HEK293 (cell line): ENCODE results near the gene USP12.

Experiments used
- CTCF ChIA-PET: fragments of 350-600 bp; formaldehyde crosslinking; extraction: SDS; loops from one replicate; lab custom pipeline; 2021; ENCODE audit warnings: antibody characterized with exemption; lab: Yijun Ruan, JAX
- POLR2A ChIA-PET: fragments of 300-600 bp; formaldehyde crosslinking; extraction: SDS; loops from one replicate; lab custom pipeline; 2020; ENCODE audit warnings: antibody characterized with exemption, inconsistent platforms; lab: Yijun Ruan, JAX
- H3K27ac ChIP-seq: fragments of 200-500 bp; sonication (Bioruptor generic); 2 replicates; pipeline ENCODE4 v1.5.1; 2014; ENCODE audit warnings: low read depth, low read length, control low read depth, inconsistent platforms; ENCODE audit errors: extremely low read depth
- H3K36me3 ChIP-seq, 2 experiments: fragments of 200-500 bp in 1 of 2; sonication (Bioruptor generic) in 1 of 2; 1 replicate in 1 of 2; 2 replicates in 1 of 2; pipeline ENCODE4 v1.5.1; 2014 to 2017; ENCODE audit warnings: inconsistent platforms in 2 of 2, low read length in 2 of 2; ENCODE audit not compliant: control insufficient read depth in 2 of 2, insufficient read depth in 1 of 2
- H3K4me1 ChIP-seq: fragments of 200-500 bp; sonication (Bioruptor generic); 2 replicates; pipeline ENCODE4 v1.5.1; 2014; ENCODE audit warnings: mild to moderate bottlenecking, low read length, inconsistent platforms; ENCODE audit not compliant: control insufficient read depth, insufficient read depth
- H3K4me3 ChIP-seq: 2 replicates; pipeline ENCODE4 v1.5.1; 2011; ENCODE audit warnings: low read depth, mild to moderate bottlenecking, control low read depth, low read length, moderate library complexity
- H3K9me3 ChIP-seq: fragments of 200-500 bp; sonication (Bioruptor generic); 2 replicates; pipeline ENCODE4 v1.5.1; 2014; ENCODE audit warnings: low read depth, low read length, inconsistent platforms; ENCODE audit not compliant: control insufficient read depth, insufficient read depth
- HOXC10 ChIP-seq: sonication (generic); formaldehyde crosslinking; IDR thresholded peaks from 2 replicates; pipeline ENCODE4 v1.8.1; 2023; ENCODE audit warnings: mild to moderate bottlenecking, missing genetic modification reagents
- IKZF3 ChIP-seq: fragments of 450-650 bp; IDR thresholded peaks from 2 replicates; pipeline ENCODE4 v1.5.0; 2018; ENCODE audit warnings: missing biosample characterization, mild to moderate bottlenecking, missing genetic modification characterization, moderate library complexity
- KLF1 ChIP-seq: fragments of 450-650 bp; formaldehyde crosslinking; IDR thresholded peaks from 2 replicates; pipeline ENCODE4 v1.5.1; 2016; ENCODE audit warnings: missing biosample characterization, missing genetic modification characterization
- REPIN1 ChIP-seq: fragments of 450-650 bp; formaldehyde crosslinking; IDR thresholded peaks from 2 replicates; pipeline ENCODE4 v1.5.1; 2017; ENCODE audit warnings: missing biosample characterization, missing genetic modification characterization, low read depth
- YY1 ChIP-seq: fragments of 450-650 bp; formaldehyde crosslinking; IDR thresholded peaks from 2 replicates; pipeline ENCODE4 v1.5.1; 2018; ENCODE audit warnings: missing biosample characterization, missing genetic modification characterization
- ZEB2 ChIP-seq: fragments of 450-650 bp; formaldehyde crosslinking; IDR thresholded peaks from 2 replicates; pipeline ENCODE4 v1.5.1; 2016; ENCODE audit warnings: missing biosample characterization, missing genetic modification characterization
- ZNF138 ChIP-seq: fragments of 450-650 bp; formaldehyde crosslinking; IDR thresholded peaks from 2 replicates; pipeline ENCODE4 v1.5.1; 2016; ENCODE audit warnings: missing biosample characterization, missing genetic modification characterization, borderline replicate concordance
- ZNF24 ChIP-seq: fragments of 450-650 bp; formaldehyde crosslinking; IDR thresholded peaks from 2 replicates; pipeline ENCODE4 v1.5.1; 2016; ENCODE audit warnings: missing biosample characterization, missing genetic modification characterization
- ZNF433 ChIP-seq: fragments of 450-650 bp; formaldehyde crosslinking; IDR thresholded peaks from 2 replicates; pipeline ENCODE4 v1.5.1; 2016; ENCODE audit warnings: missing biosample characterization, missing genetic modification characterization, low read depth
- ZNF600 ChIP-seq: fragments of 450-650 bp; formaldehyde crosslinking; IDR thresholded peaks from 2 replicates; pipeline ENCODE4 v1.5.1; 2016; ENCODE audit warnings: missing biosample characterization, missing genetic modification characterization
- ZNF624 ChIP-seq: fragments of 450-650 bp; formaldehyde crosslinking; IDR thresholded peaks from 2 replicates; pipeline ENCODE4 v1.5.1; 2017; ENCODE audit warnings: missing biosample characterization, missing genetic modification characterization
- ZNF664 ChIP-seq: fragments of 450-650 bp; formaldehyde crosslinking; IDR thresholded peaks from 2 replicates; pipeline ENCODE4 v1.5.1; 2016; ENCODE audit warnings: missing biosample characterization, missing genetic modification characterization
- TF ChIP-seq, protein P1 (sequence below): fragments of 450-650 bp; formaldehyde crosslinking; IDR thresholded peaks from 2 replicates; pipeline ENCODE4 v1.5.1; 2016; ENCODE audit warnings: missing biosample characterization, missing genetic modification characterization
- TF ChIP-seq, protein P2 (sequence below): fragments of 450-650 bp; formaldehyde crosslinking; IDR thresholded peaks from 2 replicates; pipeline ENCODE4 v1.5.1; 2016; ENCODE audit warnings: missing biosample characterization, missing genetic modification characterization
- TF ChIP-seq, protein P3 (sequence below): fragments of 450-650 bp; formaldehyde crosslinking; IDR thresholded peaks from 2 replicates; pipeline ENCODE4 v1.5.1; 2016; ENCODE audit warnings: missing biosample characterization, missing genetic modification characterization
- TF ChIP-seq, protein P4 (sequence below): fragments of 450-650 bp; formaldehyde crosslinking; IDR thresholded peaks from 2 replicates; pipeline ENCODE4 v1.5.1; 2016; ENCODE audit warnings: missing biosample characterization, missing genetic modification characterization

The USP12 gene

DNA sequence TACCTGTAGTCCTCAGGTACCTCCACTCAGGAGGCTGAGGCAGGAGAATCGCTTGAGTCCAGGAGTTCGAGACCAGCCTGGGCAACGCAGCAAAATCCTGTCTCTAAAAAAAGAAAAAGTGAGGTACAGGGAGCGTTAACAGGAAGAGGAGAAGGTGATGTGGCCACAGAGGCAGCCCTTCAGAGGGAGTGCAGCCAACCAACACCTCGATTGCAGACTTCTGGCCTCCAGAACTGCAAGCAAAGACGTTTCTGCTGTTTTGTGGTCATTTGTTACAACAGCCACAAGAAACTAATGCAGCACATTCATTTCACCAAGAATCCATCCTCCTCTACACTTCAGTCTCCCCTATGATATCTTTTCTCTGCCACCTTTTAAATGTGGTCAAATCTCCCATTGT, 145.2 kb downstream of the USP12 start (continued):
- no peak for TF ChIP-seq ZNF624
- no peak for TF ChIP-seq ZNF664
- TF ChIP-seq IKZF3 = no peak
- TF ChIP-seq, protein P1, sequence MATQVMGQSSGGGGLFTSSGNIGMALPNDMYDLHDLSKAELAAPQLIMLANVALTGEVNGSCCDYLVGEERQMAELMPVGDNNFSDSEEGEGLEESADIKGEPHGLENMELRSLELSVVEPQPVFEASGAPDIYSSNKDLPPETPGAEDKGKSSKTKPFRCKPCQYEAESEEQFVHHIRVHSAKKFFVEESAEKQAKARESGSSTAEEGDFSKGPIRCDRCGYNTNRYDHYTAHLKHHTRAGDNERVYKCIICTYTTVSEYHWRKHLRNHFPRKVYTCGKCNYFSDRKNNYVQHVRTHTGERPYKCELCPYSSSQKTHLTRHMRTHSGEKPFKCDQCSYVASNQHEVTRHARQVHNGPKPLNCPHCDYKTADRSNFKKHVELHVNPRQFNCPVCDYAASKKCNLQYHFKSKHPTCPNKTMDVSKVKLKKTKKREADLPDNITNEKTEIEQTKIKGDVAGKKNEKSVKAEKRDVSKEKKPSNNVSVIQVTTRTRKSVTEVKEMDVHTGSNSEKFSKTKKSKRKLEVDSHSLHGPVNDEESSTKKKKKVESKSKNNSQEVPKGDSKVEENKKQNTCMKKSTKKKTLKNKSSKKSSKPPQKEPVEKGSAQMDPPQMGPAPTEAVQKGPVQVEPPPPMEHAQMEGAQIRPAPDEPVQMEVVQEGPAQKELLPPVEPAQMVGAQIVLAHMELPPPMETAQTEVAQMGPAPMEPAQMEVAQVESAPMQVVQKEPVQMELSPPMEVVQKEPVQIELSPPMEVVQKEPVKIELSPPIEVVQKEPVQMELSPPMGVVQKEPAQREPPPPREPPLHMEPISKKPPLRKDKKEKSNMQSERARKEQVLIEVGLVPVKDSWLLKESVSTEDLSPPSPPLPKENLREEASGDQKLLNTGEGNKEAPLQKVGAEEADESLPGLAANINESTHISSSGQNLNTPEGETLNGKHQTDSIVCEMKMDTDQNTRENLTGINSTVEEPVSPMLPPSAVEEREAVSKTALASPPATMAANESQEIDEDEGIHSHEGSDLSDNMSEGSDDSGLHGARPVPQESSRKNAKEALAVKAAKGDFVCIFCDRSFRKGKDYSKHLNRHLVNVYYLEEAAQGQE (tag by site-specific recombination) = no peak
- TF ChIP-seq YY1 (tag by site-specific recombination) = no peak
- TF ChIP-seq ZNF600 (tag by site-specific recombination) = no peak
- TF ChIP-seq ZNF433 = no peak

DNA sequence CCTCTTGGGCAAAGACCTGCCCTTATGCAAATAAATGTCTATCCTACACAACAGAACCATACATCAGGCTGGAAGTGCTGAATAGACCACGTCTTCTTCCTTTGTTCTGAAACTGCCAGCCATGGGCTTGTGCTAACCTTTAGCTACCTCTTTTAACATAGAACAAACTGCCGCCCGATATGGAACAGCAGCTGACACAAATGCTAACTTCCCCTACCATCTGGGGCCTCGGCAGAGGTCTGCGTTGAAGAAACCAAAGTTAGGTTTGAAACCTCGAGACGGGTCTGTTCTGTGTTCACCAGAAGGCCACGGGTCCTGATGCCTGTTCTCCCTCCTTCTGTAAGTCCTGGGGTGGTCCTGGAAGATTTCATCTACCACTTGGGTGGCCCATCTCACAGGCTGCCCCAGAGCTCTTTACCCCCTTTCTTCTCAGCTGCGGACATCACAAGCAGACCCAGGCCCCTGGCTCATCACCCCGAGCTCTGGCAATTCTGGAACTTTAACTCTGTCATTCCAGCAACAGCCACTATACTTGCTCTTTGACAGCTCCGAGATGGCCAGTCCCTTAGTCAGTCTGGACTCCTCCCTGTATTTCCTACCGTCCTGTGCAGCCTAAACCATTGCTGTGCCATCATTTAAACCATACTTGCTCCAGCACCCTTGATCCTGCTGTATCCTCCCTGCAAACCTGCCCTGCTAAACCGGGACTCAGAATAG, 146.7 kb downstream of the USP12 start:
- Histone ChIP-seq H3K36me3 (no peaks in the 10 kb centered on the region), H3K4me3 (no peak overlapping the region), H3K4me1 (no peaks in the 10 kb centered on the region; the same call in 1 of the 2 replicates), H3K27ac (no peak overlapping the region), H3K9me3 (no peaks in the 10 kb centered on the region)
- POLR2A ChIA-PET = no interaction called here
- CTCF ChIA-PET = no interaction called here
- no peak for TF ChIP-seq ZNF138 (tag by site-specific recombination)
- TF ChIP-seq, protein P2, sequence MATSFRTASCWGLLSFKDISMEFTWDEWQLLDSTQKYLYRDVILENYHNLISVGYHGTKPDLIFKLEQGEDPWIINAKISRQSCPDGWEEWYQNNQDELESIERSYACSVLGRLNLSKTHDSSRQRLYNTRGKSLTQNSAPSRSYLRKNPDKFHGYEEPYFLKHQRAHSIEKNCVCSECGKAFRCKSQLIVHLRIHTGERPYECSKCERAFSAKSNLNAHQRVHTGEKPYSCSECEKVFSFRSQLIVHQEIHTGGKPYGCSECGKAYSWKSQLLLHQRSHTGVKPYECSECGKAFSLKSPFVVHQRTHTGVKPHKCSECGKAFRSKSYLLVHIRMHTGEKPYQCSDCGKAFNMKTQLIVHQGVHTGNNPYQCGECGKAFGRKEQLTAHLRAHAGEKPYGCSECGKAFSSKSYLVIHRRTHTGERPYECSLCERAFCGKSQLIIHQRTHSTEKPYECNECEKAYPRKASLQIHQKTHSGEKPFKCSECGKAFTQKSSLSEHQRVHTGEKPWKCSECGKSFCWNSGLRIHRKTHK (tag by site-specific recombination) = no peak
- TF ChIP-seq ZNF24 (tag by site-specific recombination) = no peak
- TF ChIP-seq ZEB2 (tag by site-specific recombination) = no peak
- TF ChIP-seq, protein P3, sequence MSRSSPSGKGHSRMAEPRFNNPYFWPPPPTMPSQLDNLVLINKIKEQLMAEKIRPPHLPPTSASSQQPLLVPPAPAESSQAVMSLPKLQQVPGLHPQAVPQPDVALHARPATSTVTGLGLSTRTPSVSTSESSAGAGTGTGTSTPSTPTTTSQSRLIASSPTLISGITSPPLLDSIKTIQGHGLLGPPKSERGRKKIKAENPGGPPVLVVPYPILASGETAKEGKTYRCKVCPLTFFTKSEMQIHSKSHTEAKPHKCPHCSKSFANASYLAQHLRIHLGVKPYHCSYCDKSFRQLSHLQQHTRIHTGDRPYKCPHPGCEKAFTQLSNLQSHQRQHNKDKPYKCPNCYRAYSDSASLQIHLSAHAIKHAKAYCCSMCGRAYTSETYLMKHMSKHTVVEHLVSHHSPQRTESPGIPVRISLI = no peak
- TF ChIP-seq ZNF664 = no peak
- TF ChIP-seq, protein P4, sequence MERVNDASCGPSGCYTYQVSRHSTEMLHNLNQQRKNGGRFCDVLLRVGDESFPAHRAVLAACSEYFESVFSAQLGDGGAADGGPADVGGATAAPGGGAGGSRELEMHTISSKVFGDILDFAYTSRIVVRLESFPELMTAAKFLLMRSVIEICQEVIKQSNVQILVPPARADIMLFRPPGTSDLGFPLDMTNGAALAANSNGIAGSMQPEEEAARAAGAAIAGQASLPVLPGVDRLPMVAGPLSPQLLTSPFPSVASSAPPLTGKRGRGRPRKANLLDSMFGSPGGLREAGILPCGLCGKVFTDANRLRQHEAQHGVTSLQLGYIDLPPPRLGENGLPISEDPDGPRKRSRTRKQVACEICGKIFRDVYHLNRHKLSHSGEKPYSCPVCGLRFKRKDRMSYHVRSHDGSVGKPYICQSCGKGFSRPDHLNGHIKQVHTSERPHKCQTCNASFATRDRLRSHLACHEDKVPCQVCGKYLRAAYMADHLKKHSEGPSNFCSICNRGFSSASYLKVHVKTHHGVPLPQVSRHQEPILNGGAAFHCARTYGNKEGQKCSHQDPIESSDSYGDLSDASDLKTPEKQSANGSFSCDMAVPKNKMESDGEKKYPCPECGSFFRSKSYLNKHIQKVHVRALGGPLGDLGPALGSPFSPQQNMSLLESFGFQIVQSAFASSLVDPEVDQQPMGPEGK (tag by site-specific recombination) = no peak
- no peak for TF ChIP-seq KLF1 (tag by site-specific recombination)

DNA sequence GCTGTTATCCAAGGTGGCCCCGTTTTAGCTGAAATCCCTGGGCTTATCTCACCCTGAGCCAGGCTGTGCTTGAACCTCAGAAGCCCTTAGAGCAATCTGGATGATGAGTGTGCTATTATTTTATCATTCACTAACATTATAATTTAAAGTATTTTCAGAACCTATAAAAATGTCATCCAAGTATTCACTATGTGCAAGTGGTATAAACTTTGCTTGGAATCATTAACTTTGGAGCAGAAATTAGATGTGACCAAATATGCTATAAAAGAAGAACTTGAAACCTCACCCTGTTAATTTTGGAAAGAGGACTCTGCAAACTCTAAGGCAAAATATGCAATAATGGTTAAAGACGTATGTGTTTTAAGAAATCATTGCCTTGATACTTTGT, 147.5 kb downstream of the USP12 start:
- H3K27ac ChIP-seq = no peak overlapping the region
- TF ChIP-seq REPIN1 (tag by site-specific recombination) (no peak), HOXC10 (no peak)
- CTCF ChIA-PET = no interaction called here
- H3K4me3 ChIP-seq = no peak overlapping the region
- H3K4me1 ChIP-seq = no peaks in the 10 kb centered on the region; the same call in 1 of the 2 replicates
- POLR2A ChIA-PET = no interaction called here
- no peaks in the 10 kb centered on the region for H3K36me3 ChIP-seq
- no peaks in the 10 kb centered on the region for H3K9me3 ChIP-seq
